ENCODE results near the gene PTPN4. TPM values are rescaled to one million over a fixed set of nuclear protein-coding genes. Genes with fewer than 3 reads are reported as not detected.
A peak's percentile ranks its signal among the peaks of the same experiment; 100 is the strongest.

Gene PTPN4
- total RNA-seq, 1 experiment from 2014 or later = 44.5 TPM

GRCh38 chr2:119739580-119740255, 20.0 kb upstream of the PTPN4 start:
- no peak overlapping the region for H3K4me2 ChIP-seq (ENCODE audit: low read length)
- no peaks in the 10 kb centered on the region for H4K20me1 ChIP-seq (ENCODE audit: low read length)
- POLR2A ChIA-PET (ENCODE audit: unreplicated experiment) = no interaction called here
- no peaks in the 10 kb centered on the region for H3K36me3 ChIP-seq (ENCODE audit: low read depth, low read length)
- intact Hi-C loops (cut with micrococcal nuclease) = no loop called here
- no peaks in the 10 kb centered on the region for H3K9me3 ChIP-seq (ENCODE audit: low read length)
- H3K79me2 ChIP-seq (ENCODE audit: low read length) = no peaks in the 10 kb centered on the region
- TF ChIP-seq EZH2phosphoT487 (IDR thresholded peaks at IDR 0.05; ENCODE audit: borderline replicate concordance, low read length) = no peak
- TF ChIP-seq EZH2 (IDR thresholded peaks at IDR 0.05; ENCODE audit: low read length, unreplicated experiment) = no peak
- TF ChIP-seq, protein P1, sequence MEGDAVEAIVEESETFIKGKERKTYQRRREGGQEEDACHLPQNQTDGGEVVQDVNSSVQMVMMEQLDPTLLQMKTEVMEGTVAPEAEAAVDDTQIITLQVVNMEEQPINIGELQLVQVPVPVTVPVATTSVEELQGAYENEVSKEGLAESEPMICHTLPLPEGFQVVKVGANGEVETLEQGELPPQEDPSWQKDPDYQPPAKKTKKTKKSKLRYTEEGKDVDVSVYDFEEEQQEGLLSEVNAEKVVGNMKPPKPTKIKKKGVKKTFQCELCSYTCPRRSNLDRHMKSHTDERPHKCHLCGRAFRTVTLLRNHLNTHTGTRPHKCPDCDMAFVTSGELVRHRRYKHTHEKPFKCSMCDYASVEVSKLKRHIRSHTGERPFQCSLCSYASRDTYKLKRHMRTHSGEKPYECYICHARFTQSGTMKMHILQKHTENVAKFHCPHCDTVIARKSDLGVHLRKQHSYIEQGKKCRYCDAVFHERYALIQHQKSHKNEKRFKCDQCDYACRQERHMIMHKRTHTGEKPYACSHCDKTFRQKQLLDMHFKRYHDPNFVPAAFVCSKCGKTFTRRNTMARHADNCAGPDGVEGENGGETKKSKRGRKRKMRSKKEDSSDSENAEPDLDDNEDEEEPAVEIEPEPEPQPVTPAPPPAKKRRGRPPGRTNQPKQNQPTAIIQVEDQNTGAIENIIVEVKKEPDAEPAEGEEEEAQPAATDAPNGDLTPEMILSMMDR (conservative IDR thresholded peaks at IDR 0.05; ENCODE audit: low read depth, low read length) = no peak
- H3K9me2 ChIP-seq (replicated peaks; ENCODE audit: low read length) = no peaks in the 10 kb centered on the region
- no peak for DNase-seq
- H3F3A ChIP-seq (ENCODE audit: low read length, unreplicated experiment) = no peaks in the 10 kb centered on the region
- H3K4me3 ChIP-seq (ENCODE audit: low read length) = no peak overlapping the region
- no peak overlapping the region for H3K9ac ChIP-seq (ENCODE audit: low read length)
- ATAC-seq = no peak
- no TSS peak for BruUV-seq (replicated peaks)
- CTCF ChIA-PET = no interaction called here
- no peak overlapping the region for H3K27ac ChIP-seq (ENCODE audit: low read length)
- no peaks in the 10 kb centered on the region for H3K27me3 ChIP-seq (ENCODE audit: low read length)
- peaks cover 34% of the 10 kb centered on the region for H3K4me1 ChIP-seq (ENCODE audit: insufficient read depth, low read length)
- no peak overlapping the region for H2AFZ ChIP-seq (ENCODE audit: low read length)

GRCh38 chr2:119741001-119741400, 18.7 kb upstream of the PTPN4 start:
- ChIA-PET CTCF (no interaction called here), POLR2A (ENCODE audit: unreplicated experiment) (no interaction called here)
- no peak for TF ChIP-seq EZH2 (IDR thresholded peaks at IDR 0.05; ENCODE audit: low read length, unreplicated experiment)
- no peaks in the 10 kb centered on the region for H3K9me3 ChIP-seq (ENCODE audit: low read length)
- no peak overlapping the region for H3K27ac ChIP-seq (ENCODE audit: low read length)
- H3K4me1 ChIP-seq (ENCODE audit: insufficient read depth, low read length) = peaks cover 47% of the 10 kb centered on the region
- no peaks in the 10 kb centered on the region for H3K36me3 ChIP-seq (ENCODE audit: low read depth, low read length)
- H2AFZ ChIP-seq (ENCODE audit: low read length) = no peak overlapping the region
- no TSS peak for BruUV-seq (replicated peaks)
- H3K79me2 ChIP-seq (ENCODE audit: low read length) = no peaks in the 10 kb centered on the region
- H3K27me3 ChIP-seq (ENCODE audit: low read length) = no peaks in the 10 kb centered on the region
- no peak for DNase-seq
- H3K4me3 ChIP-seq (ENCODE audit: low read length) = no peak overlapping the region
- H3K9ac ChIP-seq (ENCODE audit: low read length) = no peak overlapping the region
- no peak for ATAC-seq
- no peaks in the 10 kb centered on the region for H4K20me1 ChIP-seq (ENCODE audit: low read length)
- no peaks in the 10 kb centered on the region for H3F3A ChIP-seq (ENCODE audit: low read length, unreplicated experiment)
- H3K9me2 ChIP-seq (replicated peaks; ENCODE audit: low read length) = no peaks in the 10 kb centered on the region
- H3K4me2 ChIP-seq (ENCODE audit: low read length) = no peak overlapping the region
- intact Hi-C loops (cut with micrococcal nuclease) = no loop called here

GRCh38 chr2:119741868-119742267, 17.9 kb upstream of the PTPN4 start:
- no TSS peak for BruUV-seq (replicated peaks)
- peak; percentile 59 for ATAC-seq
- Histone ChIP-seq H3K4me2 (ENCODE audit: low read length) (peak overlapping the region; percentile 24), H3K27ac (ENCODE audit: low read length) (peak overlapping the region; percentile 38), H3K4me3 (ENCODE audit: low read length) (no peak overlapping the region), H3F3A (ENCODE audit: low read length, unreplicated experiment) (no peaks in the 10 kb centered on the region), H3K9ac (ENCODE audit: low read length) (no peak overlapping the region), H3K9me3 (ENCODE audit: low read length) (no peaks in the 10 kb centered on the region), H3K36me3 (ENCODE audit: low read depth, low read length) (no peaks in the 10 kb centered on the region), H3K9me2 (replicated peaks; ENCODE audit: low read length) (no peaks in the 10 kb centered on the region), H4K20me1 (ENCODE audit: low read length) (no peaks in the 10 kb centered on the region), H2AFZ (ENCODE audit: low read length) (no peak overlapping the region), H3K27me3 (ENCODE audit: low read length) (no peaks in the 10 kb centered on the region), H3K4me1 (ENCODE audit: insufficient read depth, low read length) (peaks cover 56% of the 10 kb centered on the region), H3K79me2 (ENCODE audit: low read length) (no peaks in the 10 kb centered on the region)
- DNase-seq = peak; percentile 78
- intact Hi-C loops (cut with micrococcal nuclease) = no loop called here
- no peak for TF ChIP-seq EZH2 (IDR thresholded peaks at IDR 0.05; ENCODE audit: low read length, unreplicated experiment)
- ChIA-PET POLR2A (ENCODE audit: unreplicated experiment) (no interaction called here), CTCF (interaction anchor here (0.5 kb wide), 1 partner anchor 12 kb away, joined by 3 read pairs; no protein-coding TSS in a partner anchor)
